AG10803 (cell line): ENCODE results near the gene OR52E5.

ENCODE experiments used
- DNase-seq: peaks from one replicate; pipeline ENCODE4 v3.0.0; 2010; ENCODE audit warnings: low read depth
- H3K4me3 ChIP-seq: 2 replicates; pipeline ENCODE4 v1.5.1; 2011; ENCODE audit warnings: mild to moderate bottlenecking, low read length, control low read depth
- TF ChIP-seq, protein P1 (sequence below): conservative IDR thresholded peaks from 2 replicates; pipeline ENCODE4 v1.5.1; 2011; ENCODE audit warnings: mild to moderate bottlenecking, low read length, control low read depth, inconsistent platforms

OR52E5 gene

DNA sequence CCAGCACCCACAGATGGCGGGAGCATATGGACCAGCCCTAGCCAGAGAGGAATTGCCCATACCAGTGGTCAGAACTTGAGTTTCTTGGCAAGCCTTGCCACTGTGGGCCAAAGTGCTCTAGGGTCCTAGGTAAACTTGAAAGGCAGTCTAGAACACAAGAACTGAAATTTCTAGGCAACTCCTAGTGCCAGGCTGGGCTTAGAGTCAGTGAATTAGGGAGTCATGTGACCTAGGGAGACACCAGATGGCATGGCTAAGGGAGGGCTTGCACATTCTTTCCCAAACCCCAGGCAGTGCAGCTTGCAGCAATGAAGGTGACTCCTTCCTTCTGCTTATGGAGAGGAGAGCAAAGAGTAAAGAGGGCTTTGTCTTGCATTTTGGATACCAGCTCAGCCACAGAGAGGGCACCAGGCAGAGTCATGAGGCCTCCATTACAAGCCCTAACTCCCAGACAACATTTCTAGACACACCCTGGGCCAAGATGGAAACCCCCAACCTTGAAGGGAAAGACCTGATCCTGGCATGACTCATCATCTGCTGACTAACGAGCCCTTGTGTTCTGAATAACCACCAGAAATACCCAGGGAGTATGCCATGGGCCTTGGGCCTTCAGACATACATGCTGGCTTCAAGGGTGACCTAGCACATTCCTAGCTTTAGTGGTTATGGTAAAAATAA, 29.9 kb downstream of the OR52E5 start:
- H3K4me3 ChIP-seq: no peak overlapping the region
- TF ChIP-seq, protein P1, sequence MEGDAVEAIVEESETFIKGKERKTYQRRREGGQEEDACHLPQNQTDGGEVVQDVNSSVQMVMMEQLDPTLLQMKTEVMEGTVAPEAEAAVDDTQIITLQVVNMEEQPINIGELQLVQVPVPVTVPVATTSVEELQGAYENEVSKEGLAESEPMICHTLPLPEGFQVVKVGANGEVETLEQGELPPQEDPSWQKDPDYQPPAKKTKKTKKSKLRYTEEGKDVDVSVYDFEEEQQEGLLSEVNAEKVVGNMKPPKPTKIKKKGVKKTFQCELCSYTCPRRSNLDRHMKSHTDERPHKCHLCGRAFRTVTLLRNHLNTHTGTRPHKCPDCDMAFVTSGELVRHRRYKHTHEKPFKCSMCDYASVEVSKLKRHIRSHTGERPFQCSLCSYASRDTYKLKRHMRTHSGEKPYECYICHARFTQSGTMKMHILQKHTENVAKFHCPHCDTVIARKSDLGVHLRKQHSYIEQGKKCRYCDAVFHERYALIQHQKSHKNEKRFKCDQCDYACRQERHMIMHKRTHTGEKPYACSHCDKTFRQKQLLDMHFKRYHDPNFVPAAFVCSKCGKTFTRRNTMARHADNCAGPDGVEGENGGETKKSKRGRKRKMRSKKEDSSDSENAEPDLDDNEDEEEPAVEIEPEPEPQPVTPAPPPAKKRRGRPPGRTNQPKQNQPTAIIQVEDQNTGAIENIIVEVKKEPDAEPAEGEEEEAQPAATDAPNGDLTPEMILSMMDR: no peak
- no peak for DNase-seq

DNA sequence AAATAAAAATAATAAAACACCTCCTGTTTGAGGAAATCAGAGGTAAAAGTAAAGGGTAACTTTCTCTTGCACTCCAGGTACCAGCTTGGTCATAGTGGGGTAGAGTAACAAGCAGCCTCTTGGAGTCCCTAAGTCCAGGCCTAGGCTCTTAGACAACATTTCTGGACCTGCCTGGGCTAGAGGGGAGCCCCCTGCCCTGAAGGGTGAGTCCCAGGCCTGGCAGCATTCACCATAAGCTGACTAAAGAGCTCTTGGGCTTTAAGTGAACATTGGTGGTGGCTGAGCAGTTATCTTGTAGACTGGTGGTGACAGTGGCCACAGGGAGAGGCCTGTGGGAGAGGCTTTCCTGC, 30.4 kb downstream of the OR52E5 start:
- no peak for DNase-seq
- H3K4me3 ChIP-seq: no peak overlapping the region
- TF ChIP-seq, protein P1: no peak

DNA sequence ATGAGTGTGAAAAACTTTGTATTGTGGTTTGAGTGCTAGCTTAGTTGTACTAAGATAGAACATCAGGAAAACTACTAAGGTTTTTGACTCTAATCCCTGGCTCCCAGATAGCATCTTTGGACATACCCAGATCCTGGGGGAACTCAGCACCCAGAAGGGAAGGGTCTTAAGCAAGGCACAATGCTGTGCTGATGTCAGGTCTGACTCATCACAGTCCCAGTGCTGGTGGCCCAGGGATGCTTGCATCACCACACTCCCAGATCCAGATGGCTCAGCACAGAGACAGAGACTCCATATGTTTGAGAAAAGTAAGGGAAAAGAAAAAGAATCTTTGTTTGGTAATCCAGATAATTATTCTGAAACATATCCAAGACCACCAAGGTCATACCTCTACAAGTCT, 30.8 kb downstream of the OR52E5 start:
- TF ChIP-seq, protein P1: no peak
- no peak overlapping the region for H3K4me3 ChIP-seq
- no peak for DNase-seq

DNA sequence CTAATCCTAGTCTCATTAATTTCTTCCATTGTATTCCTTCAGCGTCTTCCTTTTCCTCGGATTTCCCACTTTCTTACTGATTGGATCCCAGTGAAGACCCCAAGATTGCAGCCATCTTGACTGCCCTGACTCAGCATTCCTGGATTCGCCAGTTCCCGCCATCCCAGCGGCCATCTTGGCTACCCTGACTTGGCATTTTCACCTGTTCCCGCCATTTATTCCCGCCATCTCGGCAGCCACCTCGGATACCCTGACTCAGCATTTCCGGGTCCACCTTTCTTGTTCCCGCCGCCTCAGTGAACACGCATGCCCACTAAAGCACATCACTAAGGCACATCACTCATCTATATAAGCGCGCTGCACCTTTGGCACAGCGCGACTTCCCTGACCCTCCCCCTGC, 35.3 kb downstream of the OR52E5 start:
- H3K4me3 ChIP-seq: no peak overlapping the region
- DNase-seq: no peak
- TF ChIP-seq, protein P1: no peak

DNA sequence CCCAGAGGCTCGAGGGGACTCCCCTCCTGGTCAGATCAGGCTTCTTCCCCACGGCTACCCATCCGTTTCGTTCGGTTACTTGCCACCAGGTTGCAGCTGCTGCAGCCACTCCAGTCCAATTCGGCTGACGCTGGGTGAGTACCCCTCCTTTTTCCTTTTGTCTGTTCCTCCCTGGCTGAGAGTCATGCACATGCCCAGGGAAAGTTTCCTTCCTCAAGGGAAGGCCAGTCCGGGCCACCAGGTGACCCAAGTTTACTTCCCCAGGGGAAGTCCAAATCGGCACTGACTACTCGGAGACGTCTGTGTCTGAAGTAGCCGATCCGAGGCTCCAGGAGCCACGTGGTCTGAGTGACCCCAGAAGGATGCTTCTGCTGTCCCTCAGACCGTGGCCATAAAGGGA, 35.8 kb downstream of the OR52E5 start:
- TF ChIP-seq, protein P1: no peak
- no peak for DNase-seq
- no peak overlapping the region for H3K4me3 ChIP-seq

DNA sequence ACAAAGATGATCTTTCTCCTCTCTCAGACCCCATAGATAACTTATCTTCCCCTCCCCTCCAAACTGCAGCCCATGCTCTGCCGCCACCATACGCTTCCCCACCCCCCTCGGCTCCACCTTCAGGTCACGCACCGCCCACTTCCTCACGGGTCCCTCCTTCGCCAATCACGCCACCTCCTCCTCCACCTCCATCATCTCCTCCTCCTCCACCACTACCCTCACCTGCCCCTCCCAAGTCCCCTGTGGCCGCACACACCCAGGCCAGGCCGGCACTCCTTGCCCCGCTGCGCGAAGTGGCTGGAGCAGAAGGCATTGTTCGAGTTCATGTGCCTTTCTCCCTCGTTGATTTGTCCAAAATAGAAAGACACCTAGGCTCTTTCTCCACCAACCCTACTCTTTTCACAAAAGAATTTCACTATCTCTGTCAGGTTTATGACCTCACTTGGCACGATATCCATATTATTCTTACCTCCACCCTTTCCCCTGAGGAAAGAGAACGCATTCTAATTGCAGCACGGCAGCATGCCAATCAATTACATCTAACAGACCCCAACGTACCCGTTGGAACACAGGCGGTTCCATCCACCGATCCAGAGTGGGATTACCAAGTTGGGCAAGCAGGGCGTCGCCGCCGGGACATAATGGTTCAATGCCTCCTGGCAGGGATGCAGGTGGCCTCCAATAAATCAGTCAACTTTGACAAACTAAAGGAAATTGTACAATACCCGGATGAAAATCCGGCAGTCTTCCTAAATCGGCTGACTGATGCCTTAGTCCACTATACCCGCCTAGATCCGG, 36.8 kb downstream of the OR52E5 start:
- H3K4me3 ChIP-seq: no peak overlapping the region
- no peak for DNase-seq
- TF ChIP-seq, protein P1: no peak

DNA sequence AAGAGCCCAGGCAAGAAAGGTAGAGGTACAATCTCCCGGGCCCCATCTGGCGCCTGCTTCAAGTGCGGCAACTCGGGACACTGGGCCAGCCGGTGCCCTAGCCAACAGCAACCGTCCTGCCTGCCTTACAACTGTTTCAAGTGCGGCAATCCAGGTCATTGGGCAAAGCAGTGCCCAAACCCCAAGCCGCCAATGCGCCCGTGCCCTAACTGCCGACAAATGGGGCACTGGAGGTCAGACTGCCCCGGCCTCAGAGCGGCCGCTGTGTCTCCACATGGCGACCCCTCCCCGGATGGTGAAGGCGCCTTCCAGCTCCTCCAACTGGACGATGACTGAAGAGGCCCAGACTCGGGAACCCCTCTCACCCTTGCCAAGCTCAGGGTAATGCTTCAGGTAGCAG, 37.6 kb downstream of the OR52E5 start:
- TF ChIP-seq, protein P1: no peak
- DNase-seq: no peak
- no peak overlapping the region for H3K4me3 ChIP-seq
